AG09309 (cell line): ENCODE data around the gene GPR50.

Experiments
- DNase-seq: peaks from one replicate; pipeline ENCODE4 v3.0.0-alpha.2; 2010; ENCODE audit warnings: low read depth
- H3K4me3 ChIP-seq: 2 replicates; pipeline ENCODE4 v1.5.1; 2011; ENCODE audit warnings: mild to moderate bottlenecking, low read depth, low read length, moderate library complexity; ENCODE audit not compliant: control insufficient read depth
- TF ChIP-seq, protein P1 (sequence below): IDR thresholded peaks from 2 replicates; pipeline ENCODE4 v1.5.1; 2011; ENCODE audit warnings: mild to moderate bottlenecking, low read depth, low read length, inconsistent platforms; ENCODE audit not compliant: insufficient read depth, control insufficient read depth; ENCODE audit errors: missing control alignments

Gene GPR50

GRCh38 chrX:151177141-151178027 is 1.0 kb downstream of the GPR50 start:
- no peak overlapping the region for H3K4me3 ChIP-seq
- TF ChIP-seq, protein P1, sequence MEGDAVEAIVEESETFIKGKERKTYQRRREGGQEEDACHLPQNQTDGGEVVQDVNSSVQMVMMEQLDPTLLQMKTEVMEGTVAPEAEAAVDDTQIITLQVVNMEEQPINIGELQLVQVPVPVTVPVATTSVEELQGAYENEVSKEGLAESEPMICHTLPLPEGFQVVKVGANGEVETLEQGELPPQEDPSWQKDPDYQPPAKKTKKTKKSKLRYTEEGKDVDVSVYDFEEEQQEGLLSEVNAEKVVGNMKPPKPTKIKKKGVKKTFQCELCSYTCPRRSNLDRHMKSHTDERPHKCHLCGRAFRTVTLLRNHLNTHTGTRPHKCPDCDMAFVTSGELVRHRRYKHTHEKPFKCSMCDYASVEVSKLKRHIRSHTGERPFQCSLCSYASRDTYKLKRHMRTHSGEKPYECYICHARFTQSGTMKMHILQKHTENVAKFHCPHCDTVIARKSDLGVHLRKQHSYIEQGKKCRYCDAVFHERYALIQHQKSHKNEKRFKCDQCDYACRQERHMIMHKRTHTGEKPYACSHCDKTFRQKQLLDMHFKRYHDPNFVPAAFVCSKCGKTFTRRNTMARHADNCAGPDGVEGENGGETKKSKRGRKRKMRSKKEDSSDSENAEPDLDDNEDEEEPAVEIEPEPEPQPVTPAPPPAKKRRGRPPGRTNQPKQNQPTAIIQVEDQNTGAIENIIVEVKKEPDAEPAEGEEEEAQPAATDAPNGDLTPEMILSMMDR = no peak
- no peak for DNase-seq

DNA sequence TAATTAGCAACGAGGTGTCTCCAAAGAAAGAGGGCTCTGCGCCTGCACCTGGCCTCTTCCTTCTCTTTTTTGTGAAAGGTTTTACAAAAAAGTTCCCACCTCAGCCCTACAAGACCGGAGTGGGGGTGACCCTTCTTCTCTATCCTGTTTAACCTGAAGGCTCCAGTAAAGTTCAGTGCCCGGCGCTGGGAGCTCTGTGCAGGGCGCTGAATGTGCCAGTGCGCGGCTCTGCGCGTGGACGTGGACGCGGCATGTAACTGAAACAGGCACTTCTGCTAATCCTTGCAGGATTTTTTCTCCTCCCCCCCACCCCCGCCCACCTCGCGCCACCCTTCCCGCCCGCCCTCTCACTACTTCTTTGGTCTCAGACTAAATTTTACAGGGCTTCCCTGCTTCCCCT is 2.4 kb downstream of the GPR50 start:
- no peak for DNase-seq
- H3K4me3 ChIP-seq = no peak overlapping the region
- TF ChIP-seq, protein P1 = no peak

- TF ChIP-seq, protein P1 = no peak
- DNase-seq = no peak
- no peak overlapping the region for H3K4me3 ChIP-seq
Observed at GRCh38 chrX:151180400-151180799, 4.0 kb downstream of the GPR50 start.

GRCh38 chrX:151181088-151181487 is 4.7 kb downstream of the GPR50 start:
- H3K4me3 ChIP-seq = no peak overlapping the region
- no peak for DNase-seq
- TF ChIP-seq, protein P1 = no peak

DNA sequence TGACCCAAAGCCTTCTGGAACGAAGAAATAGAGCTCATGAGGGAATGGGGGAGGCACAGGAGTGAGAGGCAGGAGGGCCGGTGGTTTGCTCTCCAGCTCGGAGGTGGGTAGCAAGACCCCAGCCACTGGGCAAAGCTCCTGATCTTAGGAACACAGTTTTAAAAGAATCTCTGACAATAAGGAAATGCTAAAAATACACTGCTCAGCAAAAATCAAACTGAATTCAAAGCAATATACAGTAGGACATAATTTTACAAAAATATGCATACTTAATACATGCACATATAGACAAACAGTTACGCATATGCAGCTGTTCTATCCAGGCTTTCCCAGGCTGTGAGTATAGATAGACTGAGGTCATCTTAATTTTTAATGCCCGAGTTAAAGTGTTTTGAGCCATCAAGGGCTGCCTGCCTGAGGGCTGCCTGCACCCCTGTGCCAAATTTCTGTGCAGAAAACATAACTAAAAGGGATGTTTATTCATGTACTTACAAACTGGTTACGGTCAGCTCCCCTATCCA is 6.9 kb downstream of the GPR50 start:
- H3K4me3 ChIP-seq = no peak overlapping the region
- DNase-seq = no peak
- TF ChIP-seq, protein P1 = no peak

GRCh38 chrX:151183912-151184565 is 7.7 kb downstream of the GPR50 start:
- no peak for DNase-seq
- TF ChIP-seq, protein P1 = no peak
- H3K4me3 ChIP-seq = no peak overlapping the region
